B cell (primary cell): Measurements from ENCODE around the gene HOXD12. TPM values are rescaled to one million over a fixed set of nuclear protein-coding genes. Genes with fewer than 3 reads are reported as not detected.

ENCODE experiments used
- ATAC-seq: fragments of 200-7000 bp; cut with Tn5 transposase; one replicate; pipeline ENCODE4 v1.10.0; 2021; ENCODE audit warnings: low read depth, mild to moderate bottlenecking, moderate number of reproducible peaks, moderate library complexity
- CTCF ChIA-PET: fragments of 350-600 bp; sonication (Branson Sonifier 250); formaldehyde crosslinking; loops from one replicate; lab custom pipeline; 2021; ENCODE audit warnings: antibody characterized with exemption, inconsistent platforms; lab: Charles Lee
- POLR2A ChIA-PET: fragments of 350-600 bp; sonication (Branson Sonifier 250); formaldehyde crosslinking; loops from one replicate; lab custom pipeline; 2021; ENCODE audit warnings: antibody characterized with exemption; lab: Charles Lee
- DNase-seq: peaks from one replicate; pipeline ENCODE4 v3.0.0; 2013
- H2AFZ ChIP-seq: 2 replicates; pipeline ENCODE4 v1.6.1; 2012; ENCODE audit warnings: mild to moderate bottlenecking, low read depth, low read length; ENCODE audit not compliant: insufficient read depth, poor library complexity, severe bottlenecking
- H3K27ac ChIP-seq, 2 donors: 1 replicate in 1 of 2; 2 replicates in 1 of 2; pipeline ENCODE4 v1.5.1; 2012 to 2013; ENCODE audit warnings: low read length in 2 of 2, mild to moderate bottlenecking in 2 of 2, moderate library complexity in 1 of 2
- H3K27me3 ChIP-seq, 4 experiments: fragments of 200-600 bp in 1 of 4; sonication (generic) in 1 of 4; replicated peaks in 1 of 4; 1 replicate in 2 of 4; 2 replicates in 2 of 4; pipeline versions ENCODE4 v1.6.1 to v1.7.0; 2013 to 2016; ENCODE audit warnings: low read length in 3 of 4, mild to moderate bottlenecking in 2 of 4, mixed read lengths in 1 of 4, moderate library complexity in 1 of 4; ENCODE audit not compliant: insufficient read depth in 4 of 4, control insufficient read depth in 3 of 4; ENCODE audit errors: control extremely low read depth in 1 of 4
- H3K36me3 ChIP-seq, 2 experiments: replicated peaks in 1 of 2; 1 replicate in 1 of 2; 2 replicates in 1 of 2; pipeline versions ENCODE4 v1.6.1 to v1.7.1; 2013; ENCODE audit warnings: low read length in 1 of 2; ENCODE audit not compliant: insufficient read depth in 2 of 2, control insufficient read depth in 1 of 2; ENCODE audit errors: control extremely low read depth in 1 of 2, extremely low read depth in 1 of 2
- H3K4me1 ChIP-seq, 2 donors: fragments of 200-600 bp in 1 of 2; sonication (generic) in 1 of 2; 1 replicate in 1 of 2; 2 replicates in 1 of 2; pipeline versions ENCODE4 v1.5.1 to v1.6.1; 2013 to 2017; ENCODE audit warnings: low read length in 2 of 2; ENCODE audit not compliant: control insufficient read depth in 2 of 2, insufficient read depth in 2 of 2
- H3K4me2 ChIP-seq: replicated peaks from 2 replicates; pipeline ENCODE3; 2012; ENCODE audit warnings: mild to moderate bottlenecking, low read depth, low read length; ENCODE audit not compliant: poor library complexity, severe bottlenecking
- H3K4me3 ChIP-seq, 5 experiments: fragments of 200-600 bp in 1 of 5; sonication (generic) in 1 of 5; 1 replicate in 3 of 5; 2 replicates in 2 of 5; pipeline versions ENCODE4 v1.5.1 to v1.7.0; 2011 to 2016; ENCODE audit warnings: low read length in 4 of 5, mild to moderate bottlenecking in 4 of 5, low read depth in 2 of 5, control low read depth in 1 of 5, moderate library complexity in 1 of 5; ENCODE audit not compliant: insufficient read depth in 1 of 5; ENCODE audit errors: control extremely low read depth in 1 of 5, extremely low read depth in 1 of 5
- H3K79me2 ChIP-seq: fragments of 200-600 bp; sonication (generic); one replicate; pipeline ENCODE4 v1.6.0; 2016; ENCODE audit warnings: low read length; ENCODE audit not compliant: control insufficient read depth, insufficient read depth
- H3K9ac ChIP-seq: fragments of 200-600 bp; sonication (generic); 2 replicates; pipeline ENCODE4 v1.6.1; 2017; ENCODE audit warnings: mild to moderate bottlenecking, low read length, moderate library complexity
- H3K9me3 ChIP-seq, 3 donors: one replicate each; pipeline versions ENCODE4 v1.6.1 to v1.7.1; 2013; ENCODE audit warnings: low read length in 2 of 3; ENCODE audit not compliant: control insufficient read depth in 2 of 3, insufficient read depth in 1 of 3; ENCODE audit errors: control extremely low read depth in 1 of 3
- H4K20me1 ChIP-seq: 2 replicates; pipeline ENCODE4 v1.6.0; 2012; ENCODE audit warnings: mild to moderate bottlenecking, low read length; ENCODE audit not compliant: insufficient read depth, control insufficient read depth, poor library complexity, severe bottlenecking
- H3K27ac Mint-ChIP-seq: one replicate; pipeline ENCODE4 v1.8.0; 2021; ENCODE audit warnings: mixed read lengths
- H3K27me3 Mint-ChIP-seq: one replicate; pipeline ENCODE4 v1.8.0; 2021; ENCODE audit warnings: mixed read lengths
- H3K4me1 Mint-ChIP-seq: one replicate; pipeline ENCODE4 v1.8.0; 2021; ENCODE audit warnings: mixed read lengths
- H3K4me3 Mint-ChIP-seq: one replicate; pipeline ENCODE4 v1.8.0; 2021; ENCODE audit warnings: mixed read lengths
- H3K9me3 Mint-ChIP-seq: one replicate; pipeline ENCODE4 v1.8.0; 2022; ENCODE audit warnings: mixed read lengths; ENCODE audit not compliant: insufficient read depth
- CTCF ChIP-seq: fragments of 200-600 bp; IDR thresholded peaks from one replicate; pipeline ENCODE4 v1.8.0; 2022; ENCODE audit warnings: antibody characterized with exemption, mild to moderate bottlenecking
- EZH2 ChIP-seq: IDR thresholded peaks from 2 replicates; pipeline ENCODE4 v1.6.1; 2012; ENCODE audit warnings: borderline replicate concordance, low read depth, mild to moderate bottlenecking, moderate library complexity, low read length; ENCODE audit not compliant: insufficient read depth, poor library complexity, severe bottlenecking
- WGBS: methylation state at CpG from one replicate; pipeline ENCODE4 v1.1.5; 2013; ENCODE audit warnings: missing lambda C conversion rate; ENCODE audit not compliant: insufficient coverage; 5-methylcytosine and 5-hydroxymethylcytosine counted together
- intact Hi-C: fragments of 100-400 bp; cut with micrococcal nuclease; formaldehyde crosslinking; loops from one replicate; pipeline ENCODE4 v1.10.0; 2022
- polyA plus RNA-seq: library from polyadenylated mRNA; depleted of rRNA; stranded (reverse); fragments of >200 nt; gene quantifications from 2 replicates; pipeline ENCODE4 v1.2.3, GENCODE V29; 2012
- total RNA-seq, 2 donors: library from RNA; stranded (reverse); fragments of 120-200 nt in 1 of 2; gene quantifications; 1 replicate in 1 of 2; 2 replicates in 1 of 2; pipeline versions ENCODE4 v1.2.3 to v1.2.4, GENCODE V29; 2013 to 2022

The HOXD12 gene
- total and polyA plus RNA-seq, 2 donors (not counting 1 experiment from before 2014, with no cell fraction given) = not detected

- no peaks in the 10 kb centered on the region for H3K79me2 ChIP-seq
- peak overlapping the region; percentile 69 for H3K4me2 ChIP-seq
- POLR2A ChIA-PET = no interaction called here
- H4K20me1 ChIP-seq = no peaks in the 10 kb centered on the region
- H3K27ac ChIP-seq = no peak overlapping the region
- CTCF ChIA-PET = interaction anchor here (0.9 to 4.7 kb wide), 12 partner anchors 12 to 1402 kb away, joined by 3 to 72 read pairs (median 4); partner anchors contain the start of genes EVX2 and HOXD3
- H3K4me3 ChIP-seq = peak overlapping the region in 1 of 5 experiments; percentile 17
- H3K36me3 ChIP-seq = no peaks in the 10 kb centered on the region
- peak overlapping the region; percentile 75 for H3K4me3 Mint-ChIP-seq
- peaks cover 0 to 47% (median 6%) of the 10 kb centered on the region in 3 donors for H3K9me3 ChIP-seq
- H3K9ac ChIP-seq = peak overlapping the region; percentile 9
- H3K9me3 Mint-ChIP-seq = no peaks in the 10 kb centered on the region
- ATAC-seq = no peak
- no peak for DNase-seq
- no peak overlapping the region for H2AFZ ChIP-seq
- peaks cover 81% of the 10 kb centered on the region for H3K27me3 Mint-ChIP-seq
- H3K4me1 Mint-ChIP-seq = peaks cover 24% of the 10 kb centered on the region
- peak overlapping the region; percentile 6 for H3K27ac Mint-ChIP-seq
- intact Hi-C loops = loop anchor here (10.0 kb wide), 1 partner anchor 1763 kb away; the partner anchor contains the start of gene SP9
- H3K27me3 ChIP-seq = peaks cover 0 to 96% (median 80%) of the 10 kb centered on the region in 4 experiments
- TF ChIP-seq EZH2 (no peak), CTCF (no peak)
- 10% methylated on average over 15 of the region's 18 CpGs for WGBS
- H3K4me1 ChIP-seq = peaks cover 24 to 38% of the 10 kb centered on the region in 2 donors
These were observed 1.7 kb upstream of the HOXD12 start for GRCh38 chr2:176097820-176098365.

GRCh38 chr2:176098366-176099158, 1.0 kb upstream of the HOXD12 start:
- H3K4me3 ChIP-seq = no peak overlapping the region
- no peak overlapping the region for H3K4me2 ChIP-seq
- 14% methylated on average over 33 of the region's 35 CpGs for WGBS

More at GRCh38 chr2:176098366-176099158, 1.0 kb upstream of the HOXD12 start:
- H3K36me3 ChIP-seq = no peaks in the 10 kb centered on the region
- no peak overlapping the region for H2AFZ ChIP-seq
- no peaks in the 10 kb centered on the region for H4K20me1 ChIP-seq
- TF ChIP-seq EZH2 (no peak), CTCF (no peak)
- CTCF ChIA-PET = interaction anchor here (1.0 to 4.7 kb wide), 5 partner anchors 29 to 1050 kb away, joined by 3 to 72 read pairs (median 4); partner anchors contain the start of gene HOXD3
- H3K79me2 ChIP-seq = no peaks in the 10 kb centered on the region
- Mint-ChIP-seq H3K4me1 (peaks cover 20% of the 10 kb centered on the region), H3K27ac (no peak overlapping the region), H3K27me3 (peaks cover 84% of the 10 kb centered on the region), H3K9me3 (no peaks in the 10 kb centered on the region), H3K4me3 (no peak overlapping the region)
- ATAC-seq (no peak), DNase-seq (peak; percentile 16)
- no peak overlapping the region for H3K9ac ChIP-seq
- no peak overlapping the region for H3K27ac ChIP-seq
- peaks cover 18 to 33% of the 10 kb centered on the region in 2 donors for H3K4me1 ChIP-seq
- peaks cover 0 to 42% (median 2%) of the 10 kb centered on the region in 3 donors for H3K9me3 ChIP-seq
- H3K27me3 ChIP-seq = peaks cover 0 to 96% (median 77%) of the 10 kb centered on the region in 4 experiments
- intact Hi-C loops = loop anchor here (10.0 kb wide), 1 partner anchor 1764 kb away; the partner anchor contains the start of gene SP9
- POLR2A ChIA-PET = no interaction called here
